ENCODE measurements around the gene WFDC10B.
"Not testable (repeated sequence)": the region's sequence is repeated elsewhere in the genome, so short reads cannot be mapped to it uniquely, and the experiment has no call there.

WFDC10B gene

GRCh38 chr20:45704969-45705637, at the start of gene WFDC10B:
TSS of gene WFDC10B (minus strand) at chr20:45705019. CDS start at chr20:45685992, 19,027 bp downstream.
- Histone ChIP-seq H3K9ac (ENCODE audit: low read depth, low read length) (no peak within 1 kb of the TSS), H3K9me3 (ENCODE audit: control insufficient read depth, insufficient read depth, low read length) (peaks cover 6% of the 10 kb centered on the region; the same call in 1 of the 2 replicates), H3K36me3 (ENCODE audit: insufficient read depth, low read length) (no peaks in the 10 kb centered on the region)

GRCh38 chr20:45752746-45753145, 47.9 kb upstream of the WFDC10B start:
- no peak overlapping the region for H3K9ac ChIP-seq (ENCODE audit: low read depth, low read length)
- peaks cover 8% of the 10 kb centered on the region for H3K9me3 ChIP-seq (ENCODE audit: control insufficient read depth, insufficient read depth, low read length)
- H3K36me3 ChIP-seq (ENCODE audit: insufficient read depth, low read length) = 0 out of 2 replicates have a peak, but pooled peaks cover under 1% of the 10 kb centered on the region
- H3K4me1 ChIP-seq (ENCODE audit: insufficient read depth, low read length) = no peaks in the 10 kb centered on the region

More at GRCh38 chr20:45704969-45705637, at the start of gene WFDC10B:
- no peaks in the 10 kb centered on the region for H3K4me1 ChIP-seq (ENCODE audit: insufficient read depth, low read length)

GRCh38 chr20:45751721-45752120, 46.9 kb upstream of the WFDC10B start:
- no peak overlapping the region for H3K9ac ChIP-seq (ENCODE audit: low read depth, low read length)
- H3K9me3 ChIP-seq (ENCODE audit: control insufficient read depth, insufficient read depth, low read length) = peaks cover 6% of the 10 kb centered on the region
- no peaks in the 10 kb centered on the region for H3K4me1 ChIP-seq (ENCODE audit: insufficient read depth, low read length)
- no peaks in the 10 kb centered on the region for H3K36me3 ChIP-seq (ENCODE audit: insufficient read depth, low read length)

- Histone ChIP-seq H3K36me3 (ENCODE audit: insufficient read depth, low read length) (no peaks in the 10 kb centered on the region), H3K4me1 (ENCODE audit: insufficient read depth, low read length) (no peaks in the 10 kb centered on the region), H3K9me3 (ENCODE audit: control insufficient read depth, insufficient read depth, low read length) (no peaks in the 10 kb centered on the region), H3K9ac (ENCODE audit: low read depth, low read length) (no peak overlapping the region)
These were observed 40.2 kb upstream of the WFDC10B start for GRCh38 chr20:45745015-45745414.

GRCh38 chr20:45742596-45742995, 37.8 kb upstream of the WFDC10B start:
- Histone ChIP-seq H3K9me3 (ENCODE audit: control insufficient read depth, insufficient read depth, low read length) (no peaks in the 10 kb centered on the region; the same call in 1 of the 2 replicates), H3K36me3 (ENCODE audit: insufficient read depth, low read length) (no peaks in the 10 kb centered on the region), H3K9ac (ENCODE audit: low read depth, low read length) (no peak overlapping the region), H3K4me1 (ENCODE audit: insufficient read depth, low read length) (no peaks in the 10 kb centered on the region)

- H3K9ac ChIP-seq (ENCODE audit: low read depth, low read length) = no peak overlapping the region
- H3K4me1 ChIP-seq (ENCODE audit: insufficient read depth, low read length) = no peaks in the 10 kb centered on the region
- no peaks in the 10 kb centered on the region for H3K36me3 ChIP-seq (ENCODE audit: insufficient read depth, low read length)
- peaks cover 7% of the 10 kb centered on the region for H3K9me3 ChIP-seq (ENCODE audit: control insufficient read depth, insufficient read depth, low read length)
These were observed 31.2 kb upstream of the WFDC10B start for GRCh38 chr20:45735988-45736387.

GRCh38 chr20:45735552-45735951, 30.7 kb upstream of the WFDC10B start:
- Histone ChIP-seq H3K36me3 (ENCODE audit: insufficient read depth, low read length) (no peaks in the 10 kb centered on the region), H3K4me1 (ENCODE audit: insufficient read depth, low read length) (no peaks in the 10 kb centered on the region), H3K9me3 (ENCODE audit: control insufficient read depth, insufficient read depth, low read length) (peaks cover 7% of the 10 kb centered on the region), H3K9ac (ENCODE audit: low read depth, low read length) (no peak overlapping the region)

- Histone ChIP-seq H3K4me1 (ENCODE audit: insufficient read depth, low read length) (no peaks in the 10 kb centered on the region), H3K9me3 (ENCODE audit: control insufficient read depth, insufficient read depth, low read length) (peaks cover 7% of the 10 kb centered on the region; the same call in 1 of the 2 replicates), H3K36me3 (ENCODE audit: insufficient read depth, low read length) (no peaks in the 10 kb centered on the region)
These were observed 27.4 kb upstream of the WFDC10B start for GRCh38 chr20:45732199-45732598.

GRCh38 chr20:45727044-45727443, 22.2 kb upstream of the WFDC10B start:
- peaks cover 5% of the 10 kb centered on the region; the same call in 1 of the 2 replicates for H3K9me3 ChIP-seq (ENCODE audit: control insufficient read depth, insufficient read depth, low read length)
- H3K4me1 ChIP-seq (ENCODE audit: insufficient read depth, low read length) = no peaks in the 10 kb centered on the region
- H3K9ac ChIP-seq (ENCODE audit: low read depth, low read length) = no peak overlapping the region
- H3K36me3 ChIP-seq (ENCODE audit: insufficient read depth, low read length) = no peaks in the 10 kb centered on the region

More at GRCh38 chr20:45732199-45732598, 27.4 kb upstream of the WFDC10B start:
- H3K9ac ChIP-seq (ENCODE audit: low read depth, low read length) = no peak overlapping the region

GRCh38 chr20:45725134-45725533, 20.3 kb upstream of the WFDC10B start:
- Histone ChIP-seq H3K4me1 (ENCODE audit: insufficient read depth, low read length) (no peaks in the 10 kb centered on the region), H3K9me3 (ENCODE audit: control insufficient read depth, insufficient read depth, low read length) (no peaks in the 10 kb centered on the region), H3K36me3 (ENCODE audit: insufficient read depth, low read length) (no peaks in the 10 kb centered on the region), H3K9ac (ENCODE audit: low read depth, low read length) (no peak overlapping the region)

- Histone ChIP-seq H3K4me1 (ENCODE audit: insufficient read depth, low read length) (no peaks in the 10 kb centered on the region), H3K9ac (ENCODE audit: low read depth, low read length) (no peak within 1 kb of the TSS), H3K9me3 (ENCODE audit: control insufficient read depth, insufficient read depth, low read length) (no peaks in the 10 kb centered on the region), H3K36me3 (ENCODE audit: insufficient read depth, low read length) (no peaks in the 10 kb centered on the region)
These were observed 17.2 kb upstream of the WFDC10B start, which contains the start of gene SPINT4 for GRCh38 chr20:45722047-45722446. TSS of gene SPINT4 (plus strand) at chr20:45722347. CDS start at chr20:45722368, 21 bp downstream.

- not testable (repeated sequence) for H3K9ac ChIP-seq (ENCODE audit: low read depth, low read length); H3K4me1 ChIP-seq (ENCODE audit: insufficient read depth, low read length); H3K36me3 ChIP-seq (ENCODE audit: insufficient read depth, low read length); H3K9me3 ChIP-seq (ENCODE audit: control insufficient read depth, insufficient read depth, low read length)
These were observed 11.4 kb upstream of the WFDC10B start for GRCh38 chr20:45716141-45716688.

- no peaks in the 10 kb centered on the region for H3K4me1 ChIP-seq (ENCODE audit: insufficient read depth, low read length)
- no peaks in the 10 kb centered on the region; the same call in 1 of the 2 replicates for H3K9me3 ChIP-seq (ENCODE audit: control insufficient read depth, insufficient read depth, low read length)
- no peaks in the 10 kb centered on the region for H3K36me3 ChIP-seq (ENCODE audit: insufficient read depth, low read length)
- no peak within 1 kb of the TSS for H3K9ac ChIP-seq (ENCODE audit: low read depth, low read length)
These were observed 2.9 kb downstream of the WFDC10B start, which contains the start of gene WFDC13 for GRCh38 chr20:45701873-45702272. TSS of gene WFDC13 (plus strand) at chr20:45702038. CDS start at chr20:45702124, 86 bp downstream.

GRCh38 chr20:45701104-45701503, 3.7 kb downstream of the WFDC10B start:
- H3K4me1 ChIP-seq (ENCODE audit: insufficient read depth, low read length) = no peaks in the 10 kb centered on the region
- H3K36me3 ChIP-seq (ENCODE audit: insufficient read depth, low read length) = no peaks in the 10 kb centered on the region
- H3K9ac ChIP-seq (ENCODE audit: low read depth, low read length) = no peak overlapping the region
- no peaks in the 10 kb centered on the region; the same call in 1 of the 2 replicates for H3K9me3 ChIP-seq (ENCODE audit: control insufficient read depth, insufficient read depth, low read length)

- Histone ChIP-seq H3K36me3 (ENCODE audit: insufficient read depth, low read length) (no peaks in the 10 kb centered on the region), H3K4me1 (ENCODE audit: insufficient read depth, low read length) (no peaks in the 10 kb centered on the region), H3K9me3 (ENCODE audit: control insufficient read depth, insufficient read depth, low read length) (peaks cover 6% of the 10 kb centered on the region), H3K9ac (ENCODE audit: low read depth, low read length) (no peak overlapping the region)
These were observed 9.3 kb downstream of the WFDC10B start for GRCh38 chr20:45695496-45695895.
